Right lung (tissue), 10 donors: ENCODE measurements around the gene HDHD3. TPM values are rescaled to one million over a fixed set of nuclear protein-coding genes. Genes with fewer than 3 reads are reported as not detected.
A peak's percentile ranks its signal among the peaks of the same experiment; 100 is the strongest.
"Not testable (repeated sequence)": the region's sequence is repeated elsewhere in the genome, so short reads cannot be mapped to it uniquely, and the experiment has no call there.

Source experiments
- DNase-seq, 2 donors: peaks; one replicate each; pipeline ENCODE4 v3.0.0-alpha.2; 2013
- long read RNA-seq, 8 donors: transcript quantifications; one replicate each; lab custom pipeline, GENCODE V29; 2026
- polyA plus RNA-seq, 5 donors: library from polyadenylated mRNA; unstranded; fragments of 120-200 nt; gene quantifications; one replicate each; pipeline versions ENCODE4 v1.2.1 to v1.2.3, GENCODE V29; 2013; ENCODE audit warnings: inconsistent platforms in 1 of 5, low replicate concordance in 1 of 5; ENCODE audit not compliant: insufficient read length in 5 of 5, insufficient read depth in 1 of 5

Gene HDHD3, protein sequence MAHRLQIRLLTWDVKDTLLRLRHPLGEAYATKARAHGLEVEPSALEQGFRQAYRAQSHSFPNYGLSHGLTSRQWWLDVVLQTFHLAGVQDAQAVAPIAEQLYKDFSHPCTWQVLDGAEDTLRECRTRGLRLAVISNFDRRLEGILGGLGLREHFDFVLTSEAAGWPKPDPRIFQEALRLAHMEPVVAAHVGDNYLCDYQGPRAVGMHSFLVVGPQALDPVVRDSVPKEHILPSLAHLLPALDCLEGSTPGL
- polyA plus RNA-seq, result 10 to 100 TPM; 11.2 to 17.2 (median 16.7) TPM
- long read RNA-seq, donor 1, transcript HDHD3-202 (3 exons, 1,497 nt), result major isoform, 10 of 18 reads
- long read RNA-seq, donor 1, partial matches to known transcripts, result 0 of 18 reads
- long read RNA-seq, donor 1, other reads (novel, unspliced or antisense), result 0 of 18 reads
- long read RNA-seq, donor 2, partial matches to known transcripts, result 0 of 2 reads
- long read RNA-seq, donor 2, other reads (novel, unspliced or antisense), result 0 of 2 reads
- long read RNA-seq, donor 3, transcript HDHD3-203 (3 exons, 913 nt), result major isoform, 7 of 13 reads
- long read RNA-seq, donor 3, partial matches to known transcripts, result 0 of 13 reads
- long read RNA-seq, donor 3, other reads (novel, unspliced or antisense), result 0 of 13 reads
- long read RNA-seq, donor 4, partial matches to known transcripts, result 0 of 4 reads
- long read RNA-seq, donor 4, other reads (novel, unspliced or antisense), result 0 of 4 reads
- long read RNA-seq, donor 5, partial matches to known transcripts, result 0 of 5 reads
- long read RNA-seq, donor 5, other reads (novel, unspliced or antisense), result 0 of 5 reads
- long read RNA-seq, donor 6, transcript HDHD3-202 (3 exons, 1,497 nt), result major isoform, 9 of 13 reads
- long read RNA-seq, donor 6, partial matches to known transcripts, result 0 of 13 reads
- long read RNA-seq, donor 6, other reads (novel, unspliced or antisense), result 0 of 13 reads
- long read RNA-seq, donor 7, partial matches to known transcripts, result 0 of 3 reads
- long read RNA-seq, donor 7, other reads (novel, unspliced or antisense), result 0 of 3 reads
- long read RNA-seq, donor 8, partial matches to known transcripts, result 0 of 6 reads
- long read RNA-seq, donor 8, other reads (novel, unspliced or antisense), result 0 of 6 reads

GRCh38 chr9:113376634-113377567, at the start of gene HDHD3:
TSS of gene HDHD3 (minus strand) at chr9:113376986. CDS start at chr9:113374354, 2,632 bp downstream.
- peak; percentile 74 to 79 for DNase-seq

GRCh38 chr9:113425072-113425471, 48.3 kb upstream of the HDHD3 start:
- DNase-seq, result no peak

DNA sequence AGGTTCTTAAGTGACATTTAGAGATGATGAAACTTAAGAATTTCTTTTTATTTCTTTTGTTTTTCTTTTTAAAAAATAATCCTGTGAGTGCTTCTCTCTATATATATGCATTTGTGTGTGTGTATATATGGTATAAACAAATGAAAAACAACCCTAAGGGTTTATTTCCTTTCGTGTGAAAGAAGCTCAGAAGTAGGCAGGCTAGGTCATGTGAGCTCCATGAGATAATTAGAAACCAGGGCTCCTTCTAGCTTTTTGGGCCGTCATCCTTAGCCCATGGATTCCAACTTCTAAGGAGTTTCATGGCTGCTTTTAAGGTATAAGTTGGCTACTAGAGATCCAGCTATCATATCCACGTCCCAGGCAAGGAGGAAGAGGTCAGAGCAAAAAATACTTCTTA, 44.9 kb upstream of the HDHD3 start:
- no peak for DNase-seq

- no peak for DNase-seq
These were observed 40.6 kb upstream of the HDHD3 start for GRCh38 chr9:113417370-113417769.

DNA sequence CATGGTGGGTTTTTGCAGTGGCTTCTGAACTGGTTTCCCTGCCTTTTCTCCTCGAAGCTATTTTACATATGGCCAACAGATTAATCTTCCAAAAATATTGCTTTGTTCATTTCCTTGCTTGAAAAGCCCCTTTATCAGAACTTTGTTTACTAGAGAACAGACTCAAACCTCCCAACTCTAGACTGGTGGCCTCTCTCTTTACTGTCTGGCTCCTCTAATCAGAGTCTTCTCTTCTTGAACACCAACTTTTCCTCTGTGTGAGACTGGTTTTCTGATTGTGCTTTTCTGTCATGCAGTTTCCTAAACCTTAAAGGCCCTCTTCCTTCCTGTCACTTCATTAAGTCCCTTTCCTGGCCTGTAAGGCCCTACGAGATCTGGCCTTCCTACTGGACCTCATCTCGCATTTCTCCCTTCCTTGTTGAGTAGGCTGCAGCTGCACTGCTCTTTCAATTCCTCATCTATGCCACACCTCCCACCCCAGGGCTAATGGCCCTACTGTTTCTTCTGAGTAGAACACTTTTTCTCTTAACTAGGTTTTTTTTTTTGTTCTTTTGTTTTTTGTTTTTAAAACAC, 39.4 kb upstream of the HDHD3 start:
- no peak for DNase-seq

- DNase-seq, result peak; percentile 96 to 98
These were observed 33.5 kb upstream of the HDHD3 start, which contains the start of the genes C9orf43 and POLE3 for GRCh38 chr9:113410207-113410864. TSS of gene C9orf43 (plus strand) at chr9:113410747. CDS start at chr9:113413494, 2,747 bp downstream. TSS of gene POLE3 (minus strand) at chr9:113410675. CDS start at chr9:113410293, 382 bp downstream.

DNA sequence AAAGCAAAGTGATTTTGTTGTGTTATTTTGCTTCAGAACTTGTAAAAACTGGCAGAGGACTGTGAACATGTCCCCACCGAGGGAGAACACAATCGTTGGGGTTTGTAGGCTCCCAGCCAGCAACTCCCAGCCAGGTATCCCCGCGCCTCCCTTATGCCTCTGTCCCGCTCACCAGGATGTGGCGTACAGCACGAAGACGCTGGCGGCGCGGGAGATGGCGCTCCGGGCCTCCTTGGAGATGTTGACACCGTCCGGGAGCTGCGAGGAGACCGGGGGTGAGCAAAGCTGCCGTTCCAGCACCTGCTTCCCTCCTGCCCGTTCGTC, 33.1 kb upstream of the HDHD3 start:
- DNase-seq, result no peak

- no peak for DNase-seq
These were observed 32.7 kb upstream of the HDHD3 start for GRCh38 chr9:113409481-113409880.

- peak; percentile 38 to 57 for DNase-seq
These were observed 30.2 kb upstream of the HDHD3 start for GRCh38 chr9:113406873-113407511.

DNA sequence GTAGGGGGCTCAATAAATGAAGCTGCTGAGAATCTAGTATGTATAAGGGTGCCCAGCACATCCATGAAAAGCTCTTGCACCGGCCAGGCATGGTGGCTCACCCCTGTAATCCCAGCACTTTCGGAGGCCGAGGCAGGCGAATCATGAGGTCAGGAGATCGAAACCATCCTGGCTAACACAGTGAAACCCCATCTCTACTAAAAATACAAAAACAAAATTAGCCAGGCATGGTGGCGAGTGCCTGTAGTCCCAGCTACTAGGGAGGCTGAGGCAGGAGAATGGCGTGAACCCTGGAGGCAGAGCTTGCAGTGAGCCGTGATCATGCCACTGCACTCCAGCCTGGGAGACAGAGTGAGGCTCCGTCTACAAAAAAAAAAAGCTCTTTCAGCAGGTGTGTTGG, 29.6 kb upstream of the HDHD3 start:
- DNase-seq, result not testable (repeated sequence)

DNA sequence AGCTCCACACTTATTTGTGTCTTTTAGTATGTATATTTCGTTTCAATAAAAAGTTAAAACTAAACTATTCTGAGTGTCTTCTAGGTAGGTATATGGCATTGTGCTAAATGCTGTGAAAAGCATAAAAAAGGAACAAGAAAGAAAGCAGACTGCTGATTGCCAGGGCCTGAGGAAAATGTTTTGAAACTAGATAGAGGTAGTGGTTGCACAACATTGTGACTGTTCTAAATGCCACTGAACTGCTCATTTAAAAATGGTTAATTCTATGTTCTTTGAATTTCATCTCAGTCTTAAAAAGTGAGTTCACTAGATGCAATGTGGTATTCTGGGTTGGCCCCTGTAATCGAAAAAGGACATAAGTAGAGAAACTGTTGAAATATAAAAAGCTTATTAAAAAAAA, 26.9 kb upstream of the HDHD3 start:
- DNase-seq, result no peak

DNA sequence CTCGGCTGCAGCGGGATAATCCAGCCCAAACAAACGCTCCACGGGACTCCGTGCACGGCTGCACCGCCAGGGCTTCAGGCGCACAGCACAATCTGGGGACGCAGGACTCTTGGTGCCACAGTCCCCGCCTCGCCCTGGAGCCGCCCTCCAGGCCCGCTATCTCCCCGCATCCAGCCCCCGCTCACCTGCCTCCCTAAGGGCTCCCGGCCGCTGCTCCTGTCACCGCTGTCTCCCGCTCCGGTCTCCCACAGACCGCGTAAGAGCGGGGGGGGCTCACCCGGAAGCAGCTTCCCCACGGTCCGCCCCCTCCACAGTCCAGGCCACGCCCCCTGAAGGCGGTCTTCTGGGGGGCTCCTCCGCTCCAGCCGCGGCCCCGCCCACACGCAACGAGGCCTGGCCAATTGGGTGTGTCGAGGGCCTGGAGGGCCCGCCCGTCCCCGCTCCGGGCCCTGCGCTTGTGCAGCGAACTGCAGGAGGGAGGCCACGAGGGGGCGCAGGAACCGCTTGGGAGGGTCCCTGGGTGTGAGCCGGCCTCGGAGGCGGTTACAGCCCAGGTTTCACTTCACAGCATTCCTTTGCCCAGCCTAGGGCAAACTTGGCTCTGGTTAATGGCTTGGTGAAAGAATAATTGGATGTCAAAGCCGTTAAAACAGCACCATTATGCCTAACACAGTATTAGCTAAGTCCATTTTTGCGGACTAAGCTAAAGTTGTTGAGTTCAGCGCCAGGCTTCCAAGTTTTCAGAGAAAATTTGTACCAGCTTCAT, 24.4 kb upstream of the HDHD3 start, which contains the start of gene ALAD:
Gene ALAD, minus strand, starts transcription at position 258 of the 766 bp plus-strand sequence. CDS start 7,725 bp downstream, outside the sequence.
- DNase-seq, result peak; percentile 99

DNA sequence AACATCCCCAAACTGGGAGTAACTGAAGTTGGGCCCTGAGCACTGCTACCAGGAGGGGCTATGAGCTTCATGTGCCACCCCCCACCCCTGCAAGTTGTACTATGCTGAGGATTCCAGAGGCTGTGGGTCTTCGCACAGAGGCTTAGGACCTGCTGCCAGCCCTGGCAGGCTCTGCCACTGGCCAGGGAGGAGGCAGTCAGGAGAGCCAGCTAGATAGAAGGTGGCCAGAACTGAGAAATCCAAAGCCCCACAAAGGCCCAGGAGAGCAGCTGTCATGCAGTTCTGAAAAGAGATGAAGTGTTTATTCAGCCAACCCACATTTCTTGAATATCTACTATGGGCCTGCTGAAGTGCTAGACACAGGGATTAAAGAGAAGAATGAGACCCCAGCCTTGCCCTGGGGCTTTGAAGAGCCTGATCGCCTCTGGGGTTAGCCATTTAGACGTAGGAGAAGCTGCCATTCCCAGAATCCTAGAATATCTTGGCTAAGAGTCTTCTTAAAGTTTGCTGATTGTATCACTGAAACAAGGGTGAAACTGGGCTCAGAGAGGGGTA, 22.9 kb upstream of the HDHD3 start:
- no peak for DNase-seq

DNA sequence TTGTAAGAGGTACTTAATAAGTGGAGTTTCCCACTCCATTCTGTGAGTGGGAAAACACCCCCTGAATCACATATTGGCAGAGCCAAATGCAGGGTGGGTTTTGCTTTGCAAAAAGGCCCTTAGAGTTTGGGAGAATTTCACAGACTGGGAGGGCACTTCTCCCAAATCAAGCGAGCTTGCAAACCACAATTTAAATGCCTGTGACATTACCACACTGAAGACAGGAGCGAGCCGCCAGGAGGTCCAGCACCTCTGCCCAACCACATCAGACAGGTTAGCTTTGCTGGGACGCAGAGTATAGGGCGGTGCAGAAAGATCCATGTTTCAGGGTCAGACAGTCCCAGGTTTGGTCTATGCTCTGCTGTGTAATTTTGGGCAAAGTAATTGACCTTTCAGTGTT, 22.0 kb upstream of the HDHD3 start:
- DNase-seq, result no peak

DNA sequence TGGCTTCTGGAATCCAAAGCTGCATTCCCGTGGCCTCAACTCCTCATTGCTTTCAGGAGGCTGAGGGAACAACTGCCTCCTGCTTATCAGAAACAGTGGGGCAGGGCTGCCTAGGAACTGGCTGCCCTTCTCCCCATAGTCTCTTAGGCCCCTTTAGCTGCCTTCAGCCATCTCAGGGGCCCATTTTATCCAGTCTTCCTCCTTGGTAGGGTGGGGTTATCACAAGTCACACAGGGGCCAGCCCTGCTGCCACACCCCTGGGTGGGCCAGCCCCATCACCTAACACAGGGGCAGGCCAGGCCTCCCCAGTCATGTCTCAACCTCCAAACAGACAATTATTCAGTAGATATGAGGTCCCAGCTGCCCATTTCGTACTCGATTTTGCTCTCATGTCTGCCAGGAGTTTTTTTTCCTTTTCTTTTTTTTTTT, 20.4 kb upstream of the HDHD3 start:
- no peak for DNase-seq

DNA sequence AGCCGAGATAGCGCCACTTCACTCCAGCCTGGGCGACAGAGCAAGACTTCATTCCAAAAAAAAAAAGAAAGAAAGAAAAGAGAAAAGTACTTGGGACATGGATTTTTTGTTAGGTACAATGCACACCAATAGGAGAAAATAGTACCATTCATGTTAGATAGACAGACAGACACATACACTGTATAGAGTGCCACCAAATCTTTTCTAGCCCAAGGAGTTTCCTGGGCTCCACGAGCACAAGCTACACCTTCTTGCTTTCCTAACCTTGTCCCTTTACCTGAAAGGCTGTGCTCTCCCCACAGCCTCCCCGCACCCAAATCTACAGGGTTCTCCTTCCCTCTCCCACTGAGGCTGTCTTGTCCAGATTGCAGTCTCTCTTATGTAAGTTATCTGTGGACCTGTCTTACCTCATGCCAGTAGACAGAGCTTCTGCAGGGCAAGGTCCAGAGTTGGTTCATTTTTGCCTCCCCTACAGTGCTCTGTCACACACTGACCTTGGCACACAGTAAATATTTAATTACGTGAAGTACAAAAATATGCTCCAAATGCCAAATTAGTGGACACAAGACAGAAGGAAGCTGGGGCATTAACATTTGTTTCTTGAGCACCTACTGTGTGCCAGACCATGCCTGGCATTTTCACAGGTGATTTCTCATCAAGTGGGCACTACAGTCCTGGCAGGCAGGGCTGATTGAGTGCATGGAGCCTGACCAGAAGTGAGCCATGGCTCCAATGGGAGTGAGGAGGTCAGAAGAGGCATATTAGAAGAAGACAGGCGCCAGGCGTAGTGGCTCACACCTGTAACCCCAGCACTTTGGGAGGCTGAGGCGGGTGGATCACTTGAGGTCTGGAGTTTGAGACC, 18.4 kb upstream of the HDHD3 start:
- no peak for DNase-seq

DNA sequence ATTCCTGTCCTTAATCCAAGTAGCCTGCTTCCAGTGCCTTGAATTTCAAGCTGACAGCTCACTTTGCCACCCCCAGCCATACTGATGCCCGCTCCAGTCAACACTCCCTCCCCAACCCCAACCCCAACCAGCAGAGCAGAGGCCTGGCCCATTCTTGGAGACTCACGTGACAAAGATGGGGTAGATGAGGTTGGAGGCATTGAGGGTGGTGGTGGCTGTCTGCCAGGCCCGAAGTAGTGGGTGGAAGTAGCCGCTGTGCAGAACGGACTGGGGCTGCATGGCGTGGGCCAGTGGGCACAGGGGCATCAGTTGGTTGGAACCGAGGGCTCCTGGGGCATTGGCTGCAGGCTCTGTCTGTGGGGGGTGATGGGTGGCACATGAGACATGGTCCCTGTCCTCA, 16.5 kb upstream of the HDHD3 start:
- DNase-seq, result no peak
